BJ (cell line): ENCODE data around the gene SHH. TPM values are rescaled to one million over a fixed set of nuclear protein-coding genes. Genes with fewer than 3 reads are reported as not detected.

Experiments used
- CTCF ChIA-PET: fragments of 350-600 bp; formaldehyde crosslinking; extraction: SDS; loops from one replicate; lab custom pipeline; 2021; ENCODE audit warnings: antibody characterized with exemption, inconsistent platforms; lab: Yijun Ruan, JAX
- POLR2A ChIA-PET: fragments of 300-600 bp; sonication (Branson Sonifier 250); formaldehyde crosslinking; extraction: SDS; loops from one replicate; lab custom pipeline; 2021; ENCODE audit warnings: antibody characterized with exemption; lab: Charles Lee
- DNase-seq: peaks from one replicate; pipeline ENCODE4 v3.0.0-alpha.2; 2011; ENCODE audit warnings: low read depth
- H3K27me3 ChIP-seq: 2 replicates; pipeline ENCODE4 v1.6.0; 2011; ENCODE audit warnings: low read length; ENCODE audit not compliant: control insufficient read depth, insufficient read depth
- H3K36me3 ChIP-seq: 2 replicates; pipeline ENCODE4 v1.5.1; 2011; ENCODE audit warnings: low read length; ENCODE audit not compliant: control insufficient read depth, insufficient read depth
- H3K4me3 ChIP-seq: 2 replicates; pipeline ENCODE4 v1.5.1; 2011; ENCODE audit warnings: low read depth, mild to moderate bottlenecking, control low read depth, low read length
- CTCF ChIP-seq: IDR thresholded peaks from 2 replicates; pipeline ENCODE4 v1.5.1; 2011; ENCODE audit warnings: low read depth, mild to moderate bottlenecking, control low read depth, inconsistent platforms, low read length, moderate library complexity; ENCODE audit not compliant: insufficient read depth
- polyA plus RNA-seq: library from polyadenylated mRNA; depleted of rRNA; stranded (reverse); fragments of >200 nt; gene quantifications from 2 replicates; pipeline ENCODE4 v1.2.3, GENCODE V29; 2011

Gene SHH
- polyA plus RNA-seq, 1 experiment, result not detected

- Histone ChIP-seq H3K36me3 (no peaks in the 10 kb centered on the region), H3K27me3 (peaks cover 66% of the 10 kb centered on the region), H3K4me3 (no peak overlapping the region)
- CTCF ChIA-PET, result interaction anchor here (1.4 kb wide), 1 partner anchor 14 kb away, joined by 3 read pairs; no protein-coding TSS in a partner anchor
- POLR2A ChIA-PET, result no interaction called here
- no peak for TF ChIP-seq CTCF
- DNase-seq, result no peak
These were observed 736 bp downstream of the SHH start for GRCh38 chr7:155811560-155811894.

GRCh38 chr7:155810770-155811559 lies 1.3 kb downstream of the SHH start:
- Histone ChIP-seq H3K4me3 (no peak overlapping the region), H3K36me3 (no peaks in the 10 kb centered on the region), H3K27me3 (peaks cover 71% of the 10 kb centered on the region)
- DNase-seq, result no peak
- TF ChIP-seq CTCF, result no peak
- CTCF ChIA-PET, result interaction anchor here (1.0 to 1.4 kb wide), 2 partner anchors 13 to 212 kb away, joined by 3 read pairs; no protein-coding TSS in a partner anchor
- POLR2A ChIA-PET, result no interaction called here

GRCh38 chr7:155809947-155810769 lies 2.1 kb downstream of the SHH start:
- TF ChIP-seq CTCF, result no peak
- POLR2A ChIA-PET, result no interaction called here
- peaks cover 74% of the 10 kb centered on the region for H3K27me3 ChIP-seq
- DNase-seq, result no peak
- H3K36me3 ChIP-seq, result no peaks in the 10 kb centered on the region
- CTCF ChIA-PET, result interaction anchor here (1.0 to 1.4 kb wide), 2 partner anchors 13 to 211 kb away, joined by 3 read pairs; no protein-coding TSS in a partner anchor
- H3K4me3 ChIP-seq, result no peak overlapping the region

- Histone ChIP-seq H3K36me3 (no peaks in the 10 kb centered on the region), H3K4me3 (no peak overlapping the region), H3K27me3 (peaks cover 71% of the 10 kb centered on the region)
- ChIA-PET POLR2A (no interaction called here), CTCF (no interaction called here)
- DNase-seq, result no peak
- no peak for TF ChIP-seq CTCF
These were observed 2.8 kb downstream of the SHH start for GRCh38 chr7:155809332-155809946.
